ENCODE measurements around the gene PKNOX2. TPM values are rescaled to one million over a fixed set of nuclear protein-coding genes. Genes with fewer than 3 reads are reported as not detected.

PKNOX2 gene
- total RNA-seq, 1 donor, result under 0.01 TPM

GRCh38 chr11:125295931-125296330 is 131.4 kb downstream of the PKNOX2 start:
- Histone ChIP-seq H3K4me3 (ENCODE audit: low read length) (no peak overlapping the region), H3K9me3 (ENCODE audit: low read depth, low read length) (no peaks in the 10 kb centered on the region)

GRCh38 chr11:125297346-125297915 is 132.9 kb downstream of the PKNOX2 start:
- no peaks in the 10 kb centered on the region for H3K27me3 ChIP-seq (ENCODE audit: insufficient read depth, low read length)
- no peaks in the 10 kb centered on the region for H3K4me1 ChIP-seq (ENCODE audit: insufficient read depth, low read length)
- no peaks in the 10 kb centered on the region for H3K9me3 ChIP-seq (ENCODE audit: low read depth, low read length)
- no peak overlapping the region for H3K4me3 ChIP-seq (ENCODE audit: low read length)

More at GRCh38 chr11:125295931-125296330, 131.4 kb downstream of the PKNOX2 start:
- Histone ChIP-seq H3K27me3 (ENCODE audit: insufficient read depth, low read length) (no peaks in the 10 kb centered on the region), H3K4me1 (ENCODE audit: insufficient read depth, low read length) (no peaks in the 10 kb centered on the region)

- Histone ChIP-seq H3K4me1 (ENCODE audit: insufficient read depth, low read length) (no peaks in the 10 kb centered on the region), H3K27me3 (ENCODE audit: insufficient read depth, low read length) (no peaks in the 10 kb centered on the region), H3K4me3 (ENCODE audit: low read length) (no peak overlapping the region), H3K9me3 (ENCODE audit: low read depth, low read length) (no peaks in the 10 kb centered on the region)
Measured at GRCh38 chr11:125299061-125299615, 134.6 kb downstream of the PKNOX2 start.

GRCh38 chr11:125299821-125300220 is 135.3 kb downstream of the PKNOX2 start:
- H3K4me3 ChIP-seq (ENCODE audit: low read length), result no peak overlapping the region
- H3K4me1 ChIP-seq (ENCODE audit: insufficient read depth, low read length), result no peaks in the 10 kb centered on the region
- no peaks in the 10 kb centered on the region for H3K27me3 ChIP-seq (ENCODE audit: insufficient read depth, low read length)
- H3K9me3 ChIP-seq (ENCODE audit: low read depth, low read length), result no peaks in the 10 kb centered on the region

- Histone ChIP-seq H3K4me3 (ENCODE audit: low read length) (no peak overlapping the region), H3K9me3 (ENCODE audit: low read depth, low read length) (no peaks in the 10 kb centered on the region)
Measured at GRCh38 chr11:125300791-125301218, 136.3 kb downstream of the PKNOX2 start.

GRCh38 chr11:125301346-125301745 is 136.8 kb downstream of the PKNOX2 start:
- Histone ChIP-seq H3K4me1 (ENCODE audit: insufficient read depth, low read length) (no peaks in the 10 kb centered on the region), H3K27me3 (ENCODE audit: insufficient read depth, low read length) (no peaks in the 10 kb centered on the region), H3K4me3 (ENCODE audit: low read length) (no peak overlapping the region), H3K9me3 (ENCODE audit: low read depth, low read length) (no peaks in the 10 kb centered on the region)

More at GRCh38 chr11:125300791-125301218, 136.3 kb downstream of the PKNOX2 start:
- Histone ChIP-seq H3K4me1 (ENCODE audit: insufficient read depth, low read length) (no peaks in the 10 kb centered on the region), H3K27me3 (ENCODE audit: insufficient read depth, low read length) (no peaks in the 10 kb centered on the region)

- Histone ChIP-seq H3K4me1 (ENCODE audit: insufficient read depth, low read length) (no peaks in the 10 kb centered on the region), H3K9me3 (ENCODE audit: low read depth, low read length) (no peaks in the 10 kb centered on the region), H3K27me3 (ENCODE audit: insufficient read depth, low read length) (no peaks in the 10 kb centered on the region), H3K4me3 (ENCODE audit: low read length) (no peak overlapping the region)
Measured at GRCh38 chr11:125303186-125303585, 138.6 kb downstream of the PKNOX2 start.

GRCh38 chr11:125303694-125304093 is 139.1 kb downstream of the PKNOX2 start:
- no peaks in the 10 kb centered on the region for H3K27me3 ChIP-seq (ENCODE audit: insufficient read depth, low read length)
- H3K9me3 ChIP-seq (ENCODE audit: low read depth, low read length), result no peaks in the 10 kb centered on the region
- no peaks in the 10 kb centered on the region for H3K4me1 ChIP-seq (ENCODE audit: insufficient read depth, low read length)
- H3K4me3 ChIP-seq (ENCODE audit: low read length), result no peak overlapping the region

GRCh38 chr11:125304136-125304535 is 139.6 kb downstream of the PKNOX2 start:
- Histone ChIP-seq H3K4me3 (ENCODE audit: low read length) (no peak overlapping the region), H3K4me1 (ENCODE audit: insufficient read depth, low read length) (no peaks in the 10 kb centered on the region), H3K27me3 (ENCODE audit: insufficient read depth, low read length) (no peaks in the 10 kb centered on the region), H3K9me3 (ENCODE audit: low read depth, low read length) (no peaks in the 10 kb centered on the region)

- Histone ChIP-seq H3K9me3 (ENCODE audit: low read depth, low read length) (no peaks in the 10 kb centered on the region), H3K4me3 (ENCODE audit: low read length) (no peak overlapping the region), H3K4me1 (ENCODE audit: insufficient read depth, low read length) (no peaks in the 10 kb centered on the region), H3K27me3 (ENCODE audit: insufficient read depth, low read length) (no peaks in the 10 kb centered on the region)
Measured at GRCh38 chr11:125304876-125305275, 140.3 kb downstream of the PKNOX2 start.

- Histone ChIP-seq H3K4me1 (ENCODE audit: insufficient read depth, low read length) (no peaks in the 10 kb centered on the region), H3K4me3 (ENCODE audit: low read length) (no peak overlapping the region), H3K9me3 (ENCODE audit: low read depth, low read length) (no peaks in the 10 kb centered on the region), H3K27me3 (ENCODE audit: insufficient read depth, low read length) (no peaks in the 10 kb centered on the region)
Measured at GRCh38 chr11:125305345-125305744, 140.8 kb downstream of the PKNOX2 start.

- Histone ChIP-seq H3K9me3 (ENCODE audit: low read depth, low read length) (no peaks in the 10 kb centered on the region), H3K4me1 (ENCODE audit: insufficient read depth, low read length) (no peaks in the 10 kb centered on the region), H3K27me3 (ENCODE audit: insufficient read depth, low read length) (no peaks in the 10 kb centered on the region), H3K4me3 (ENCODE audit: low read length) (no peak overlapping the region)
Measured at GRCh38 chr11:125306476-125306875, 141.9 kb downstream of the PKNOX2 start.

- no peaks in the 10 kb centered on the region for H3K4me1 ChIP-seq (ENCODE audit: insufficient read depth, low read length)
- no peaks in the 10 kb centered on the region for H3K9me3 ChIP-seq (ENCODE audit: low read depth, low read length)
- H3K4me3 ChIP-seq (ENCODE audit: low read length), result no peak overlapping the region
- H3K27me3 ChIP-seq (ENCODE audit: insufficient read depth, low read length), result no peaks in the 10 kb centered on the region
Measured at GRCh38 chr11:125308246-125308645, 143.7 kb downstream of the PKNOX2 start.

GRCh38 chr11:125312391-125312790 is 147.8 kb downstream of the PKNOX2 start:
- H3K4me1 ChIP-seq (ENCODE audit: insufficient read depth, low read length), result no peaks in the 10 kb centered on the region
- H3K9me3 ChIP-seq (ENCODE audit: low read depth, low read length), result no peaks in the 10 kb centered on the region
- H3K27me3 ChIP-seq (ENCODE audit: insufficient read depth, low read length), result no peaks in the 10 kb centered on the region
- H3K4me3 ChIP-seq (ENCODE audit: low read length), result no peak overlapping the region

GRCh38 chr11:125312812-125313211 is 148.3 kb downstream of the PKNOX2 start:
- Histone ChIP-seq H3K9me3 (ENCODE audit: low read depth, low read length) (no peaks in the 10 kb centered on the region), H3K4me1 (ENCODE audit: insufficient read depth, low read length) (no peaks in the 10 kb centered on the region), H3K27me3 (ENCODE audit: insufficient read depth, low read length) (no peaks in the 10 kb centered on the region), H3K4me3 (ENCODE audit: low read length) (no peak overlapping the region)

All from mononuclear cell (primary cell).